Measurements from ENCODE around the gene HGFAC.

HGFAC gene

GRCh38 chr4:3491681-3492405 is 50.1 kb downstream of the HGFAC start:
- no peak for DNase-seq

GRCh38 chr4:3492741-3493719 is 51.3 kb downstream of the HGFAC start:
- no peak for DNase-seq

GRCh38 chr4:3493720-3494461 is 52.1 kb downstream of the HGFAC start:
- no peak for DNase-seq

- no peak for DNase-seq
Measured at GRCh38 chr4:3494462-3494871, 52.7 kb downstream of the HGFAC start.

- no peak for DNase-seq
Measured at GRCh38 chr4:3495204-3495975, 53.6 kb downstream of the HGFAC start.

- no peak for DNase-seq
Measured at GRCh38 chr4:3496021-3496420, 54.3 kb downstream of the HGFAC start.

GRCh38 chr4:3497095-3497494 is 55.3 kb downstream of the HGFAC start:
- DNase-seq = no peak

GRCh38 chr4:3497523-3498389 is 56.0 kb downstream of the HGFAC start:
- no peak for DNase-seq

GRCh38 chr4:3498407-3498806 is 56.6 kb downstream of the HGFAC start:
- DNase-seq = no peak
